ENCODE results near the gene MOV10L1. TPM values are rescaled to one million over a fixed set of nuclear protein-coding genes. Genes with fewer than 3 reads are reported as not detected.
A peak's percentile ranks its signal among the peaks of the same experiment; 100 is the strongest.

The MOV10L1 gene
- total RNA-seq, 1 donor from 2014 or later, result 3.5 TPM

GRCh38 chr22:50082961-50083461, 6.8 kb upstream of the MOV10L1 start:
- H3K4me1 Mint-ChIP-seq, result peaks cover 41% of the 10 kb centered on the region
- H3K27ac Mint-ChIP-seq, result peak overlapping the region; percentile 30
- no peak overlapping the region for H3K4me3 Mint-ChIP-seq
- no peaks in the 10 kb centered on the region for H3K36me3 Mint-ChIP-seq
- DNase-seq (ENCODE audit: low spot score in 2 of 2, unreplicated experiment in 2 of 2), result no peak
- no peaks in the 10 kb centered on the region for H3K9me3 Mint-ChIP-seq
- H3K27me3 Mint-ChIP-seq (ENCODE audit: low read depth), result peaks cover 3% of the 10 kb centered on the region
- no peak for TF ChIP-seq CTCF (IDR thresholded peaks at IDR 0.05; ENCODE audit: unreplicated experiment)

- H3K9me3 Mint-ChIP-seq, result no peaks in the 10 kb centered on the region
- H3K27ac Mint-ChIP-seq, result peak overlapping the region; percentile 30
- H3K36me3 Mint-ChIP-seq, result no peaks in the 10 kb centered on the region
- peaks cover 3% of the 10 kb centered on the region for H3K27me3 Mint-ChIP-seq (ENCODE audit: low read depth)
- TF ChIP-seq CTCF (IDR thresholded peaks at IDR 0.05; ENCODE audit: unreplicated experiment), result no peak
- DNase-seq (ENCODE audit: low spot score in 2 of 2, unreplicated experiment in 2 of 2), result no peak
- peaks cover 41% of the 10 kb centered on the region for H3K4me1 Mint-ChIP-seq
- no peak overlapping the region for H3K4me3 Mint-ChIP-seq
Measured at GRCh38 chr22:50083462-50084079, 6.2 kb upstream of the MOV10L1 start.

- Mint-ChIP-seq H3K27me3 (ENCODE audit: low read depth) (peaks cover 3% of the 10 kb centered on the region), H3K4me3 (no peak overlapping the region), H3K27ac (no peak overlapping the region), H3K36me3 (no peaks in the 10 kb centered on the region), H3K4me1 (peaks cover 39% of the 10 kb centered on the region), H3K9me3 (no peaks in the 10 kb centered on the region)
- DNase-seq (ENCODE audit: low spot score in 2 of 2, unreplicated experiment in 2 of 2), result no peak
- TF ChIP-seq CTCF (IDR thresholded peaks at IDR 0.05; ENCODE audit: unreplicated experiment), result no peak
Measured at GRCh38 chr22:50084080-50084477, 5.7 kb upstream of the MOV10L1 start.

GRCh38 chr22:50084614-50085021, 5.2 kb upstream of the MOV10L1 start:
- no peaks in the 10 kb centered on the region for H3K36me3 Mint-ChIP-seq
- H3K4me3 Mint-ChIP-seq, result no peak overlapping the region
- no peaks in the 10 kb centered on the region for H3K9me3 Mint-ChIP-seq
- TF ChIP-seq CTCF (IDR thresholded peaks at IDR 0.05; ENCODE audit: unreplicated experiment), result no peak
- H3K27ac Mint-ChIP-seq, result no peak overlapping the region
- H3K4me1 Mint-ChIP-seq, result peaks cover 33% of the 10 kb centered on the region
- no peak for DNase-seq (ENCODE audit: low spot score in 2 of 2, unreplicated experiment in 2 of 2)
- H3K27me3 Mint-ChIP-seq (ENCODE audit: low read depth), result peaks cover 3% of the 10 kb centered on the region

DNA sequence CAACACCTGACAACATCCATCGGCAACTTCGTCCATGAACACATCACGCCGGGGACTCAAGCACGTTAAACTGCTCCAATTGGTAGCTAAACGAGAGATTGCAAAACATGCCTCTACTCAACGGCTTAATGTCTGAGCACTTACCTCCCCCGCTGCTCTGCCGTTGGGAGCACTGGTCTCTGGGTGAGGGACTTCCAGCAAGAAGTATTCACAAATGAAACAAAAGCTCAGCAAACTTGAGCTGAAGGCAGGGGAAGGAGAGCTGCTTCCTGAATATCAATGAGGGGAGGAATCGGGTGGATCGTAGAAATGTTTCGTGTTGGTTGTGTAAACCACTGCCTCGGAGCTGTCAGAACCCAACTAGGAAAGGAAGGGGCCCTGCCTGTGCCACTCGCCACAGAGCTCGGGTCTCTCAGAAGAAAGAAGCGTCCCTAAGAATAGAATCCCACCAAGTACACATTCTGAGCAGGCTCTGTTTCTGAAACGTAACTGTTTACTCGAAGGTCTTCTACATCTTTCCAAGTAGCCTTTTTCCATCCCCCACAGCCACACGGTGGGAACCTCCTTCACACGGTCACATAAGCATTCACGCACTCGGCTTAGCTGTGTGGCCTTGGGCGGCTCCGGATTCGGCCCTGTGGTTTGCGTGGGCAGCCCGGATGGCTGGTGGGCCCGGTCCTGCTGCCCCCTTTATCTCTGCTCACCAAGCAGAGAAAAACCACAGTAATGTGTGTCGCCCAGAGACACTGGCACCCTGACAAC, 4.4 kb upstream of the MOV10L1 start, which contains the start of gene MLC1:
Gene MLC1, minus strand, starts transcription at position 216 of the 762 bp plus-strand sequence. CDS start 524 bp downstream, outside the sequence.
- TF ChIP-seq CTCF (IDR thresholded peaks at IDR 0.05; ENCODE audit: unreplicated experiment), result no peak
- no peaks in the 10 kb centered on the region for H3K36me3 Mint-ChIP-seq
- no peak for DNase-seq (ENCODE audit: low spot score in 2 of 2, unreplicated experiment in 2 of 2)
- H3K4me1 Mint-ChIP-seq, result peaks cover 31% of the 10 kb centered on the region
- H3K4me3 Mint-ChIP-seq, result no peak within 1 kb of the TSS
- no peak within 1 kb of the TSS for H3K27ac Mint-ChIP-seq
- H3K9me3 Mint-ChIP-seq, result no peaks in the 10 kb centered on the region
- peaks cover 3% of the 10 kb centered on the region for H3K27me3 Mint-ChIP-seq (ENCODE audit: low read depth)

Data from mesothelial cell of epicardium (in vitro differentiated cells).